Sigmoid colon (tissue), 4 donors: ENCODE data around the gene MAD2L2.

Source experiments
- CTCF ChIP-seq, 4 experiments: fragments of 450-650 bp in 3 of 4; fragments of 200-600 bp in 1 of 4; IDR thresholded peaks; one replicate each; pipeline ENCODE4 v1.5.1; 2016 to 2019; ENCODE audit warnings: antibody characterized with exemption in 4 of 4, mild to moderate bottlenecking in 3 of 4, moderate library complexity in 2 of 4
- EP300 ChIP-seq, 4 donors: sonication (generic); formaldehyde crosslinking; IDR thresholded peaks; one replicate each; pipeline ENCODE4 v1.6.1; 2017; ENCODE audit warnings: antibody characterized with exemption in 4 of 4
- POLR2A ChIP-seq, 2 donors: fragments of 450-650 bp; IDR thresholded peaks; one replicate each; pipeline ENCODE4 v1.6.1; 2016; ENCODE audit warnings: antibody characterized with exemption in 2 of 2, mild to moderate bottlenecking in 2 of 2, moderate library complexity in 2 of 2
- POLR2AphosphoS5 ChIP-seq, 4 donors: sonication (generic); formaldehyde crosslinking; IDR thresholded peaks; one replicate each; pipeline ENCODE4 v1.6.1; 2017; ENCODE audit warnings: antibody characterized with exemption in 4 of 4

DNA sequence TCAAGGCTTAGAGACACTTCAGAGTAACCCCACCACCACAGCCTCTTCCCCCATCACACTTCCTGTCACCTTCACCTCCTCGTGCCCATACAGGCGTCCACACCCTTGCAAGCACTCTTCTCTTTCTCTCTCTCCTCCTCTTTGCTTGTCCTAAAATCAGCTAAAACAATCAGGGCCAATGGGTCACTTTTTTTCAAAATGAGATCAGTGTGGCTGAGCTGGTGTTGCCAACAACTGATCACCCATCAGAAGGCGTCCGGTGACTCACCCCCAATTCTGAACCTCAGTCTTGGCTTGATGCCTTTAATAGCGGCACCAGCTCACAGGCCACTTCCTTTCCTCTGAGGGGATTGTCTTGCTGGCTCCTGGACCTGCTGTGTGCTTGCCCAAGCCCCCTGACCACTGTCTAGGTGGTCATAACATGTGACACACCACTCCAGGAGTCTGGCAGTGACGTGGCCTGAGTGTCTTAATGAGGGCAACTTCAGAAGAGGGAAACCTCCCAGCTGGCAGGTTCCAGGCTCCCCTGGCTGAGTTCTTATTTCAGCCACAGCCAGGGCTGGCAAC, 12.2 kb upstream of the MAD2L2 start:
- TF ChIP-seq CTCF (IDR thresholded peaks at IDR 0.05) (no peak), POLR2A (IDR thresholded peaks at IDR 0.05) (no peak), EP300 (IDR thresholded peaks at IDR 0.05) (no peak), POLR2AphosphoS5 (IDR thresholded peaks at IDR 0.05) (no peak)
